SJSA1 (cell line): ENCODE measurements around the gene ART4. TPM values are rescaled to one million over a fixed set of nuclear protein-coding genes. Genes with fewer than 3 reads are reported as not detected.
A peak's percentile ranks its signal among the peaks of the same experiment; 100 is the strongest.

Source experiments
- DNase-seq, 2 experiments: peaks; one replicate each; pipeline ENCODE4 v3.0.0-alpha.2; 2015 to 2020; ENCODE audit warnings: low spot score in 2 of 2, low read depth in 1 of 2
- H3K27ac ChIP-seq: fragments of 250-450 bp; sonication (Bioruptor Pico); 2 replicates; pipeline ENCODE4 v1.5.1; 2020; ENCODE audit warnings: mild to moderate bottlenecking, moderate library complexity
- H3K27me3 ChIP-seq: fragments of 250-450 bp; sonication (Bioruptor Pico); replicated peaks from 2 replicates; pipeline ENCODE4 v1.5.1; 2020; ENCODE audit warnings: mild to moderate bottlenecking, moderate library complexity
- H3K36me3 ChIP-seq: fragments of 250-450 bp; sonication (Bioruptor Pico); 2 replicates; pipeline ENCODE4 v1.5.1; 2020; ENCODE audit warnings: mild to moderate bottlenecking
- H3K4me1 ChIP-seq: fragments of 250-450 bp; sonication (Bioruptor Pico); replicated peaks from 2 replicates; pipeline ENCODE4 v1.6.1; 2021; ENCODE audit warnings: mild to moderate bottlenecking
- H3K4me3 ChIP-seq: fragments of 250-450 bp; sonication (Bioruptor Pico); 2 replicates; pipeline ENCODE4 v1.5.1; 2020; ENCODE audit warnings: mild to moderate bottlenecking
- H3K9me3 ChIP-seq: fragments of 250-450 bp; sonication (Bioruptor Pico); replicated peaks from 2 replicates; pipeline ENCODE4 v1.5.1; 2020; ENCODE audit warnings: mild to moderate bottlenecking
- total RNA-seq: library from RNA; depleted of rRNA; stranded (reverse); fragments of >200 nt; shearing (Covaris generic); gene quantifications from 2 replicates; pipeline ENCODE4 v1.2.3, GENCODE V29; 2014; rRNA removed

Gene ART4
- total RNA-seq, 1 experiment from 2014 or later, result 0.08 TPM

DNA sequence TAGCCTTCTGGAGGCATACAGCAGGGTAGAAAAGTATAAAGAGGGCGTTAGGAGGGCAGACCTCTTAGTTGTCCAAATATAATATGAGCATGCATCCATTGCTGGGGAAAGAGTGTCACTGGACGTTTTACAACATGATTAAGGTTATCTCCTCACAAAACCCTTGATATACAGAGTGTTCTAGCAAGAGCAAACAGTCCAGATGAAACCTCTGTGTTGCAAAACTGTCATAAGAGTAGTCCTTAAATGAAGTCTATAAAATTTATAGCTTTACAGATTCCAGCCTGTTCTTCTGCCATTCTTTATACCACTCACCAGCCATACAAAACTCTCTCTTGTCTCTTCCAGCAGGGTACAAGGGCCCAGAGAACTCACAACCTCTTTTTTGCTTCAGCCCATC, 61.8 kb downstream of the ART4 start:
- Histone ChIP-seq H3K4me1 (peaks cover 6% of the 10 kb centered on the region), H3K27ac (no peak overlapping the region), H3K27me3 (no peaks in the 10 kb centered on the region), H3K9me3 (no peaks in the 10 kb centered on the region), H3K36me3 (peaks cover 23% of the 10 kb centered on the region), H3K4me3 (no peak overlapping the region)
- DNase-seq, result no peak

DNA sequence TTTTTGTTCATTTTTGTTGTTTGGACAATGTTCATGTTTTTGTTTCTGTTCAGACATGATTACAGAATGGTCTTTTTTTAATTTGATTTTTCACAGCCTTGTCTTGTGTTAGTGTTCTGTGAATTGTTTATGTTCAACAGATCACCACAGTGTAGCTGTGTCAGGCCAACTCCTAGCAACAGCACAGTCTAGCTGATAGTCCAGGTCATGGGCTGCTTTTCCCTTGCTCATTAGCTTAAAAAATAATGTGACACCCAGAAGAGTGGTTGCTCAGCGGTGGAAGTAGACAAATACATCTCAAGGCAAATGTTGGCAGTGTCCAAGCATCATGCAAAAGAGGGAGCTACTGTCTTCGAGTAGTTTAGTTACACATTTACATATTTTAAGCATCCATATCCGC, 62.5 kb downstream of the ART4 start:
- Histone ChIP-seq H3K4me3 (no peak overlapping the region), H3K36me3 (peaks cover 18% of the 10 kb centered on the region), H3K9me3 (no peaks in the 10 kb centered on the region), H3K27me3 (no peaks in the 10 kb centered on the region), H3K27ac (no peak overlapping the region), H3K4me1 (peaks cover 6% of the 10 kb centered on the region)
- DNase-seq, result no peak

DNA sequence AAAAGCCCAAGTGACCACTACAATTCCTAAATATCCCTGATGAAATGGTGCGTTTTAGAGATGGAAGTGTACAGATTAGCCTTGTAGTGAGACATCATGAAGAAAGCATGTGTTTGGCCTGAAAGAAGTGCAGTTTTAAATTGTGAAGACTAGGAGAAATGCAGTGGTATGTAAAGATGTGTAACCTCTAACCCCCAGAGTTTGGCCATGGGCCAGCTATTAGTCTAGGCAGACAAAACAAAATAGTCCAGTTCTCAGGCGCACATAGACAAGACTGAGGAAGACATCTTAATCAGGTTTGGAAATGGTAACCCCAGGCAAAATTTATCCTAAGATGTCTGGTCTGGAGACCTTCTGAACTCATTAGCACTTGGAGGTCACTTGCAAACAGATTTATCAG, 63.5 kb downstream of the ART4 start:
- Histone ChIP-seq H3K27ac (no peak overlapping the region), H3K9me3 (no peaks in the 10 kb centered on the region), H3K36me3 (peaks cover 8% of the 10 kb centered on the region), H3K4me1 (peaks cover 9% of the 10 kb centered on the region), H3K27me3 (no peaks in the 10 kb centered on the region), H3K4me3 (no peak overlapping the region)
- DNase-seq, result no peak

DNA sequence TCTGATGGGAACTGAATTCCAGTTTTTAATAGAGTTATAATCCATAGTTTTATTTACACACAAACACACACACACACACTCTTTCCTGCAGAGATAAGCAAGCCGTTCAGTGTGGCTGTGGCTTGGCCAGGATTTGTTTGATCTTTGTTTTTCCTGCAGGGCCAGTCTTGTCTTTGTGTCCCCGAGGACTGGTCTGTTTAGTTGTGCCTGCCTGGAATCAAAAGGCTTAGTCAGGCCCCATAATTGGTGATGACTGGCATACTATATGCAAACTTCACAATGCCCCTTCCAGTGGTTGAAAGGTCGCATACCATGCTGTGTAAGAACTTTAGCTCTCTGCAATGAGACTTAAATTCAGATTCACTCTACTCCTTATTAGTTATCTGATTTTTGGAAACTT, 66.1 kb downstream of the ART4 start:
- no peaks in the 10 kb centered on the region for H3K9me3 ChIP-seq
- H3K27ac ChIP-seq, result no peak overlapping the region
- no peaks in the 10 kb centered on the region for H3K36me3 ChIP-seq
- peak in 1 of 2 experiments; percentile 12 for DNase-seq
- H3K4me1 ChIP-seq, result peaks cover 9% of the 10 kb centered on the region
- no peak overlapping the region for H3K4me3 ChIP-seq
- no peaks in the 10 kb centered on the region for H3K27me3 ChIP-seq

DNA sequence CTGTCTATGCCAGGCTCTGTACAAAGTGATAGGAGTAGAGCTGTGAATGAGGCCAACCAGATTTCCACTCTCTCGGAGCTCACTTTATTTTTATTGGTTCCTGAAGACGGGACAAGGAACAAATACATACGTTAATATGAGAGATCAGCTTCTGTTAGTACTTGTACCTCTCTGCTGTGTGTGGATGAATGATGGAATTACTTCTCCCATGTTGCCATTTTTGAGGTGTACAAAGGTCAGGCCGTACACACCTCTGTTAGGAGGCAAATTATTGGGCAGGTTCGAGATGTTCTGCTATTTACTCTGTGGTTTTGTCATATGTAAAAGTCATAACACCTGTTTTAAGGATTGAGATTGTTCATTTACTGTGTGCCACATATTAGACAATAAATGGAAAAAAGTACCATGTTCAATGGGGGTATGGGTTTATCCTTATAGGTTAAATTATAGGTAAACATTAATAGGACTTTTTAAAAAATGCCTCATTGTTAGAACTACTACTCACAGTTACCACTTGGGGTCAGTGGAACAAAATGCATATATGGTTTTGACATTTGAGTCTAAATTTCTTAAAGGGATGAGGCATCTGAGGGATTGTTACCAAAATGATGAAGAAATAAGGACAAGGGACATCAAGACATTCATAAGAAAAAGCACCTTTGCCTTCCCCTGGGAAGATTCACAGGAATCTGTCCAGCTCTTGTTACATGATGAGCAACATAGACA, 66.9 kb downstream of the ART4 start:
- no peaks in the 10 kb centered on the region for H3K27me3 ChIP-seq
- H3K9me3 ChIP-seq, result no peaks in the 10 kb centered on the region
- H3K4me3 ChIP-seq, result no peak overlapping the region
- H3K27ac ChIP-seq, result no peak overlapping the region
- peaks cover 14% of the 10 kb centered on the region for H3K4me1 ChIP-seq
- no peak for DNase-seq
- no peaks in the 10 kb centered on the region for H3K36me3 ChIP-seq

DNA sequence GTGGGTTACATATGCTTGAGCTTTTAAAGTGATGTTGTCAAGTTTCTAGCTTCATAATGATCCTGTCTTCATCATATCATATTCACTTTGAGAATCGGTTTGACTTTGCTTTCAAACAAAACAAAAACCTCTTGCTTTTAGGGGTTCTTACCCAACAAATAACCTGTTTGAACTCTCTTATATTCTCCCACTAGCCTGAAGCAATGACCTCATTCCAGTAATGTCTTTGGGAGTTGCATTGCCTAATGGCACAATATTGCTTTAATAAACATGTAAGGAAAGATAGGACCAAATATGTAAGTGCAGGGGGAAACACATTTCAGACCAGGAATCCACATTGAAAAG, 67.7 kb downstream of the ART4 start:
- DNase-seq, result no peak
- Histone ChIP-seq H3K4me3 (peak overlapping the region; percentile 56), H3K36me3 (no peaks in the 10 kb centered on the region), H3K27ac (peak overlapping the region; percentile 49), H3K4me1 (peaks cover 14% of the 10 kb centered on the region), H3K27me3 (no peaks in the 10 kb centered on the region), H3K9me3 (no peaks in the 10 kb centered on the region)

Other genes starting within 250 kb of the ART4 start
- not detected in 2 replicates for gene GUCY2C, start 146.9 kb downstream of the ART4 start, total RNA-seq
- 10.2 and 18.5 TPM in 2 replicates for gene WBP11, start 40.0 kb downstream of the ART4 start, total RNA-seq
- 0.53 and 1.4 TPM in 2 replicates for gene C12orf60, start 39.9 kb downstream of the ART4 start, total RNA-seq
- 0.16 TPM in 1 of 2 replicates, not detected in the other for gene SMCO3, start 29.3 kb downstream of the ART4 start, total RNA-seq
- gene MGP, start 42.3 kb upstream of the ART4 start, total RNA-seq, result not detected in 2 replicates
- gene ERP27, start 95.0 kb upstream of the ART4 start, total RNA-seq, result not detected in 2 replicates
- 50.8 TPM in 2 replicates for gene ARHGDIB, start 118.1 kb upstream of the ART4 start, total RNA-seq
- not detected in 2 replicates for gene PDE6H, start 129.5 kb upstream of the ART4 start, total RNA-seq